HUES6 (cell line): ENCODE data around the gene LAMB4.
A peak's percentile ranks its signal among the peaks of the same experiment; 100 is the strongest.

Experiments
- H3K27ac ChIP-seq: 2 replicates; pipeline ENCODE4 v1.7.0; 2013; ENCODE audit warnings: low read depth, mild to moderate bottlenecking, low read length, inconsistent platforms
- H3K27me3 ChIP-seq: 2 replicates; pipeline ENCODE4 v1.6.1; 2013; ENCODE audit warnings: low read length; ENCODE audit not compliant: control insufficient read depth, insufficient read depth
- H3K36me3 ChIP-seq: 2 replicates; pipeline ENCODE4 v1.6.1; 2013; ENCODE audit warnings: low read length; ENCODE audit not compliant: control insufficient read depth, insufficient read depth
- H3K4me1 ChIP-seq: 2 replicates; pipeline ENCODE4 v1.6.1; 2013; ENCODE audit warnings: low read length; ENCODE audit not compliant: control insufficient read depth, insufficient read depth
- H3K4me3 ChIP-seq: 2 replicates; pipeline ENCODE4 v1.5.1; 2013; ENCODE audit warnings: low read depth, low read length
- H3K9ac ChIP-seq: one replicate; pipeline ENCODE4 v1.6.1; 2013; ENCODE audit warnings: mild to moderate bottlenecking, low read length
- H3K9me3 ChIP-seq: 2 replicates; pipeline ENCODE4 v1.6.1; 2013; ENCODE audit warnings: low read depth, low read length; ENCODE audit not compliant: control insufficient read depth, insufficient read depth

The LAMB4 gene

DNA sequence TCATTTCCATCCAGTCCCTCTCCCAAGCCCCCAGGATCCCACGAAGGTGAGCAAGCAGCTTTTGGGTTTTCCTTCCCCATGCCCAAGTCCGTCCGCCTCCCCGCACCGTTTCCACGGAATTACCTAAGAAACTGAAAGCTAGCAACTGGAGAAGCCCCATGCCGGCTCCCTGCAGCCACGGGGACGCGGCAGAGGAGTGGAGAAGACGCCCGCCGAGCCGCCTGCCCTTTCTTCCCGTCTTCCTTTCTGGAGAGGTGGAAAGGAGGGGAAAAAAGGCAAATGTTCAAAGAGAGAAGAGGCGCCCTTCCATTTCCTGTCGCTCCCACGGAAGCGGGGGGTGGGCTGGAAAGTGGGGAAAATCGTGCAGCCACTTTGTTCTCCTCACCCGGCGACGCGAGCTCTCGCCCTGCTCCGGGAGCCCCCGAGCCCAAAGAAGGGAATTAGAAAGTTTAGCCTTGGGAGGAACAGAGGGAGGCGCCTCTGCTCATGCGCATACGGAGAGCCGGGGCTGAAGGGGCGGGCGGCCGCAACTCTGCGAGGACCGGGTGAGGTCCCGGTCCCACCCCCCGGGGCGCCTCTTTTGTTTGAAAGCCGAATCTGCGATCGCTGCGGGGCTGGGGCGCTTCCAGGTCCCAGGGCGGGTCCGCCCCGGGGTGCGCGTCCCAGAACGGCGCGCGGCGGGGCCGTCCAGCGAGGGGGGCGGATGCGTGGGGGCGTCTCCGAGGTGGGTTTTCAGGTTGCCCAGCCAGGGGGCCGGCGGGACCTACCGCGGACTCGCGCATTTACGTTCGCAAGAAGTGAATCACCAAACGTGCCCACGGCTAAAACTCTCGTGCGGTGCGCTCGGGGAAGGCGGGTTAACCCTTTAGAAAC lies 127.2 kb downstream of the LAMB4 start, which contains the start of gene LAMB1:
LAMB1 (minus strand) TSS at position 436 of the 873 bp plus-strand sequence; CDS start at position 160, 276 bp downstream.
- Histone ChIP-seq H3K27ac (peak within 1 kb of the TSS; percentile 58; the same call in 1 of the 2 replicates), H3K4me1 (peaks cover 28% of the 10 kb centered on the region), H3K9me3 (no peaks in the 10 kb centered on the region), H3K9ac (peak within 1 kb of the TSS; percentile 90), H3K36me3 (peaks cover 6% of the 10 kb centered on the region), H3K4me3 (peak within 1 kb of the TSS; percentile 79), H3K27me3 (peaks cover 68% of the 10 kb centered on the region)

DNA sequence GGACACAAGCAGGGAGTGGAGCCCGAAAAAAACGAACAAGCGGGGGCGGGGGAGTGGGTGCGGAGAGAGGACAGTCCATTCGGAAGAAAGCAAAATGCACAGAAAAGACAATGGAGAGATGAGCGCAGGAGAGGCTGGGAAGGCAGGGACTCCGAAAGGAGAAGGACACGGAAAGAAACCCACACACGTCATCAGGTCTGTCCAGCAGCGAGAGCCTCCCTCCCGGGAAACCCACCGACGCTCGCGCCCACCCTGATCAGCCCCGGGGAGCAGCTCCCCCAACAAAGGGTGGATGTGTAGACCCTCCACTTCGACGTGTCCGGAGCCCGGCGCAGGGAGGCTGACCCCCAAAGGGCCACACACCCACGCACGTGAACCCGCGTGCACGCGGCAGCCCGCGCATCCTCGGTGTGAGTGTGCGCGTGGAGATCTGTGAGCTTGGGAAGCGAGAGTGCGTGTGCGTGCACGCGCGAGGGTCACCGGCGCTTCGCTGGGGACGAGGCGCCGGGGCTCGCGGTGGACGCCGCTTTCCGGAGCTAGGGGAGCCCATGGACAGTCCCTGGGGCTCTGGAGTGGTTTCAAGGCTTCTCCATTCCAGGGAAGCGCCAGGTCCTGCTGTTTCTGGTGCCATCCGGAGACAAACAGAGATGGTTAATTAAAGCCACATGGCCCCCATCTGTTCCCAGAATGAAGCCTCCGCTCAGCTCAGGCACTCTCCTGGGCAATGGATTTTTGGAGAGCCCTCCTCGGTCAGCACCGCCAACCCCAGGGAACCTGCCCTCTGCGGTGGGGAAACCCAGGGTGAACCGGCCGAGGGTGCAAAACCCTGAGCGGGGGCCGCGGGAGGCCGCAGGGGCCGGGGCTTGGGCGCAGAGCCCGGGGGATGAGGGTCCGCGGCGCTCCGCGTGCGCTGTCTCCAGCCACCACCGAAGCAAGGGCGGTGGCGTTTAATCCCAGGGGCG lies 128.1 kb downstream of the LAMB4 start:
- Histone ChIP-seq H3K27ac (peak overlapping the region; percentile 58; the same call in 1 of the 2 replicates), H3K36me3 (peaks cover 13% of the 10 kb centered on the region), H3K4me3 (peak overlapping the region; percentile 79), H3K9ac (peak overlapping the region; percentile 90), H3K9me3 (no peaks in the 10 kb centered on the region), H3K27me3 (peaks cover 60% of the 10 kb centered on the region), H3K4me1 (peaks cover 28% of the 10 kb centered on the region)

DNA sequence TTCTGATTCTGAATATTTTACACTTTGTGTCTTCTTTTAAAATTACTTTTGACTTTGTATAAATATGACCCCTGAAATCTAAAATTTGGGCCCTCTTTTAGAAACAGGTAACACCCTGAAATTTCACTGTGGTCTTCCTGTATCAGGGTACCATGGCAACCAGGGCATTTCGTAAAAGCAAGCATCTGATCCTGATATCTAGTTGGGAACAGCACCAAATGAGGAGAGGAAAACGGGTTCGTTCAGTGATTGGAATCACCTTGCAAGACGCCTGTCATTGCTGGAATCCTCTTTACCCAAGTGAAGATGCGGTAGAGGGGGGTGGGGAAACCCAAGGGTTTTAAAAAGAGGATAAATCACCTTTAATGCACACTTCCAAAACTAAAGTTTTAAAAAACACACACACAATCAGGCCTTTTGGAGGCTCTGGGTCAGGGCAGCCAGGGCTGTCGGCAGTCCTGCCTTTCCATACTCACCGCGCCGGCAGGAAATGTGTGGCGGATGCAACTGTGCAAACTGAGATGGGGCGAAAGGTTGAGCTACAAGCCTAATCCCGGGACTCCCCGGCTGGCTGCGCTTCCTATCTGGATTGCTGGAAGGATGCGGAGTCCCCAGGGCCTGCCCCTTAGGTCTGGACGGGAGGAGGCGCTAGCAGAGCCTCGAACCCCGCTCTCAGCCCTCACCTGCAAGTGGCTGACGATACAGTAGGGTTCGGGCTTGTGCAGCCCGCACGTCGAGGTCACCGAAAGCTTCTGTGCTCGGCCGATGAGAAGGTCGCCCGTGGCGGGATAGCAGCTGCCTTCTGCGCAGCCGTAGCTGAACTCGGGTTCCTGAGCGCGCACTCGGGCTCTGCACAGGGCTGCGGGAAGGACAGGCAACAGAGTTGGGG lies 129.0 kb downstream of the LAMB4 start:
- peaks cover 23% of the 10 kb centered on the region for H3K36me3 ChIP-seq
- no peaks in the 10 kb centered on the region for H3K9me3 ChIP-seq
- peak overlapping the region; percentile 79 for H3K4me3 ChIP-seq
- peaks cover 51% of the 10 kb centered on the region for H3K27me3 ChIP-seq
- peaks cover 31% of the 10 kb centered on the region for H3K4me1 ChIP-seq
- peak overlapping the region; percentile 90 for H3K9ac ChIP-seq
- H3K27ac ChIP-seq, result no peak overlapping the region

DNA sequence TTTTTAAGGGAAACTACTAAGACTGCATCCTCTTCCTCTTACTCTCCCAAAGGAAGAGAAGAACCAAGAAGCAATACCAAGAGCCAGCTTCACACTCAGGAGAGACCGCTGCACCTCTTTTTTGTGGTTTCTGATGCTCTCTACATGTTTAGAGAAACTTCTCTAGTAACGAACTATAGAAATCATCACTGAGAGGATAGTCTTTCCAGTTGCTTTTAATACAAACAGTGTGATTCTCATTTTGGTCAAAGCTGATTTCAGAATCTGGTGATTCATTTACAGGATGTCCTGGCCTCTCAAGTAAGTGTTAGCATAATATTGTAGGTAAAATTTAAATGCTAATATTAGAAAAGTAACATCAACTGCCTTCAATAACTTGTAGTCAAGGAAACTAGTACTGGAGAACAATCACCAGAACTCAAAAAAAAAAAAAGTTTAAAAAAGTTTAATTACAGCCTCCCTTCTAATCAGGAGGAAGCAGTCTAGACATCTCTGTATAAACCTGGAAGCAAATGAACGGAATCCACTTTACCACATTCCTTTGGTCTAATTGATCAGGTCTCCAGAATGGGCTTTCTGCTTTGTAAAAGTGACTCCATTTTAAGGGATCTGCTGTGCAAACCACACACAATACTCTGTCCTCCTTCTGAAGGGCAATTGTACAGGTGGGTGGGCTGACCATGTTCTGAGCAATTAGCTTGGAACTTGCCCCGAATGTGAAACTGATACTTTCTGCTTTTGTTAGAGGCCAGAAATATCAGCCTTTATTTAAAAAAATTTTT lies 130.2 kb downstream of the LAMB4 start:
- peaks cover 40% of the 10 kb centered on the region for H3K4me1 ChIP-seq
- peak overlapping the region; percentile 10 for H3K9ac ChIP-seq
- H3K36me3 ChIP-seq, result peaks cover 24% of the 10 kb centered on the region
- no peaks in the 10 kb centered on the region for H3K9me3 ChIP-seq
- H3K27ac ChIP-seq, result no peak overlapping the region; the same call in 1 of the 2 replicates
- H3K4me3 ChIP-seq, result no peak overlapping the region
- peaks cover 39% of the 10 kb centered on the region for H3K27me3 ChIP-seq

DNA sequence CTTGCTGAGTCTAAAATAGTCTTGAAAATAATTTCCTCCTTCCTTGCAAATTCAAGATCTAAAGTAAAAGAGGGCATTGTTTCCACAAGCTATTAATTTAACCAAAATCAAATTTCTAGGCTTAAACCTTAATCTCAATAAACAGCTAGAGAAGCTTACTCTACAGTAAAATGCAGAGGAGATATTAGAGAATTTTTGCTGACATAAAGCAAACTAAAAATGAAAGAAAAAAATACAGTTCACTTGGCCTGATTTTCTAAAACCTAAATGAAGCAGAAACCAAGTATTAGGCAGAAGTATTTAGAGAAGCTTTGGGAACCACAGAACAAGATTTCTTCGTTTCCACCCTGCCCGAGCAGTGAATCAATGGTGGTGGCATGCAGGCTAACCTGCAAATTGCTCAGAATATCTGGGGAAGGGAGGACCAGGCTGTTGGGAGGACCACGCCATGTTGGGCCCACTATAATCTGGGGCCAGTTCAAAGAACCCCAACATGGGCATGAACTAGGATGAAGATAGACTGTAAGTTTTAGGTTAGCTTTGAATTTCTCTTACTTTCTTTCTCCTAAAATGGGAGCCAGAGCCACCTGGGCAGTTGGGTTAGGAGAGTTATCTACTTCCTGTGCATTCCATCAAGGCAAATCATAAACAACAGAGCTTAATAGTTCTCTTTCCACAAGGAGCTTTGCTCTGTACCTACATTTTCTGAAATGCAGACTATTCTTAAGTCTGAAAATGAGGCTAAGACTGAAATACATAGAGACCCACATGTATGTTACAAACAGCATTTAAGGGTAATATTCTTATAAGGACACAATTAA lies 131.3 kb downstream of the LAMB4 start:
- no peak overlapping the region for H3K9ac ChIP-seq
- no peak overlapping the region for H3K4me3 ChIP-seq
- no peaks in the 10 kb centered on the region for H3K9me3 ChIP-seq
- peaks cover 28% of the 10 kb centered on the region for H3K27me3 ChIP-seq
- H3K4me1 ChIP-seq, result peaks cover 32% of the 10 kb centered on the region
- peaks cover 33% of the 10 kb centered on the region for H3K36me3 ChIP-seq
- H3K27ac ChIP-seq, result no peak overlapping the region

DNA sequence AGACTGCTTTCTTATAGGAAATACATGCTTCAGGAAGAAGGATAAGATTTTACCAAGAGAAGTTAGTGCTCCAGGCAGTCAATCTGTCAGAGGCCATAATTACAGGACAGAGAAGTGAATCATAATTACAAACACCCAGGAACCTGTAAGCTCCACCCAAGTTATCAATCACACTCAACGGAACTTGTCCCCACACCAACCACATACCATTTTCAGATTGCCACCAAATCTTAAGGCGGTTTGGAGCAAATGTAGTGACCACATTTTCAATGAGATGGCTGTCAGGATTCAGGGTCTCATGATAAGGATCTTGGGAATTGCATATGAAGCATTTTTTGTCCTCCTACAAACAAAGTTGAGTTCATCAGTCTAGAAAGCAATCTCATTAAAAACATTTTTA lies 132.0 kb downstream of the LAMB4 start:
- H3K27ac ChIP-seq, result no peak overlapping the region
- peaks cover 32% of the 10 kb centered on the region for H3K4me1 ChIP-seq
- peaks cover 22% of the 10 kb centered on the region for H3K27me3 ChIP-seq
- no peak overlapping the region for H3K9ac ChIP-seq
- no peaks in the 10 kb centered on the region for H3K9me3 ChIP-seq
- no peak overlapping the region for H3K4me3 ChIP-seq
- peaks cover 40% of the 10 kb centered on the region for H3K36me3 ChIP-seq

DNA sequence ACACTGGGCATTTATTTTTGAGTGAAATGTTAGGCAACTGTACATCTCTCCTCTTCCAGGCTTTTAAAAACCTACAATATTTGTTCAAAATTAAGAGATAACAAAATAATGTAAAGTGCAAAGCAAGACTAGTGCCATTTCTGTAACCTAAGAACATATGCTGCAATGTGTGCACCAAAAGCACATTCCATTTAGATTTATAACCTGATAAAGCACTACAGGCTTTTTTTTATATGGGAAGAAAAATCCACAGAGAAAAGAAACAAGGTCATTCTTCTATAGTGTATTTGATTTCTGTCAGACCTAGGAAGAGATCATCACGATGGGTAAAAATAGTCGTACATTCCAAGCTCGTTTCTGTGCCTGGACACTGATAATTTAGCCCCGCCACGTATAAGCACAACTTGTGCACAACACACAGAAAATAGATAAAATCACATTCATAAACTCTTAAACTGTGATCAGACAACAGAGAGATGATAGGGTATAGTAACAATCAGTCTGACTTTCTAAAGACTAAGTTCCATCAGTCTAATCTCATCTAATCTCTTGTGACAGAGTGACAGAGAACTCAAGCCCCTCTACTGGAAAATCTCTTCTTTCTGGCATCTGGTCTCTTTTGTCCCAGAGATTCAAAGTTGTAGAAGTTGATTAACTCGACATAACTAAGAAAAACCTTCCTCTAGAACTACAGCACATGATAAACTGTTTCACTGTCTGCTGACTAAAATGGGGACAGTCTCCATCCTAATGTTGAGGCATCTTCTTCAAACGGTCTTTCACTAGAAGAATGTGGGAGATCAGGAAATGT lies 133.9 kb downstream of the LAMB4 start:
- Histone ChIP-seq H3K4me1 (peaks cover 25% of the 10 kb centered on the region), H3K9me3 (no peaks in the 10 kb centered on the region), H3K27ac (peak overlapping the region; percentile 71; the same call in 1 of the 2 replicates), H3K9ac (peak overlapping the region; percentile 42), H3K27me3 (peaks cover 5% of the 10 kb centered on the region; the same call in 1 of the 2 replicates), H3K36me3 (peaks cover 50% of the 10 kb centered on the region), H3K4me3 (no peak overlapping the region)

DNA sequence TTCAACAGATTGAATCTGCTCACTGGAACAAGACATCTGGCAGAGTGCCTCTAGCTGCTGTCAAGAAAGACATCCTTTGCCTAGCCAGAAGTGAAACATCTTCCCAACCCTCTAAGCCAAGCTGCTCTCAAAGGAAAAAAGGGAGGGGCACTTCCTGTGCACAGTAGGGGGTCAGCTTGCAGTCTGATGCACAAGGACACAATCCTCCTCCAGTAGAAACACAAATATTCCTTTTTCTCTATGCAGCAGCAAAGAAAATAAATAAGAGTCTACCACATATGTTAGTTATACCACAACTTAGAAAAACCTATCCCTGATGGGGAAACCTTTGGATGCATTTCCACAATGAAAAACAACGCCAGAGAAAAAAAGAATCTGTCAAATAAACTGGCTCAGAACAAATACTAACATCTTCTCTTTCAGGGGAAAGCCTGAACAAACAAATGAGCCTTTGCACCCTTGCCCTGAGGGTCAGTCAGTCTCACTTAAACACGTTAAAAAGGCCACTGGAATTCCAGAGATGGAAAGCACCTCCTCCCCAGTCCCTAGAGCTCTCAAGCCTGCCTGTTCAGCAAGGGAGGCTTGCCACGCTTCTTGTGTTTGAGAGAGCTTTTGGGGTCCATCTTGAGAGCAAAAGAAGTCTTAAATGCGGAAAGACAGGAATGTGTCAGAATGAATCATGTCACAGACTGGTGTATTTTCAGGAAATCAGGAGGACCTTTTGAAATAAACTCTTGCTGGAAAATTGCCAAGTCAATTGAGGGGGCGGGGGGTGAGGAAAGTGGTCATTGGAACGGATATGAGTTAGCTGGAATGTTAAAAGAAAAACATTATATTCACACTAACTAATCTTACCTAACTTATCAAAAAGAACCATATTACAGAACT lies 134.7 kb downstream of the LAMB4 start:
- Histone ChIP-seq H3K4me1 (peaks cover 20% of the 10 kb centered on the region), H3K4me3 (peak overlapping the region; percentile 15; the same call in 1 of the 2 replicates), H3K9ac (peak overlapping the region; percentile 42), H3K27me3 (no peaks in the 10 kb centered on the region), H3K27ac (peak overlapping the region; percentile 71; the same call in 1 of the 2 replicates), H3K36me3 (peaks cover 53% of the 10 kb centered on the region), H3K9me3 (no peaks in the 10 kb centered on the region)
